Measurements from ENCODE around the gene FNDC3B.

- no peak for TF ChIP-seq POLR2A (IDR thresholded peaks at IDR 0.05; ENCODE audit: extremely low read depth, insufficient read length)
- TF ChIP-seq, protein P1, sequence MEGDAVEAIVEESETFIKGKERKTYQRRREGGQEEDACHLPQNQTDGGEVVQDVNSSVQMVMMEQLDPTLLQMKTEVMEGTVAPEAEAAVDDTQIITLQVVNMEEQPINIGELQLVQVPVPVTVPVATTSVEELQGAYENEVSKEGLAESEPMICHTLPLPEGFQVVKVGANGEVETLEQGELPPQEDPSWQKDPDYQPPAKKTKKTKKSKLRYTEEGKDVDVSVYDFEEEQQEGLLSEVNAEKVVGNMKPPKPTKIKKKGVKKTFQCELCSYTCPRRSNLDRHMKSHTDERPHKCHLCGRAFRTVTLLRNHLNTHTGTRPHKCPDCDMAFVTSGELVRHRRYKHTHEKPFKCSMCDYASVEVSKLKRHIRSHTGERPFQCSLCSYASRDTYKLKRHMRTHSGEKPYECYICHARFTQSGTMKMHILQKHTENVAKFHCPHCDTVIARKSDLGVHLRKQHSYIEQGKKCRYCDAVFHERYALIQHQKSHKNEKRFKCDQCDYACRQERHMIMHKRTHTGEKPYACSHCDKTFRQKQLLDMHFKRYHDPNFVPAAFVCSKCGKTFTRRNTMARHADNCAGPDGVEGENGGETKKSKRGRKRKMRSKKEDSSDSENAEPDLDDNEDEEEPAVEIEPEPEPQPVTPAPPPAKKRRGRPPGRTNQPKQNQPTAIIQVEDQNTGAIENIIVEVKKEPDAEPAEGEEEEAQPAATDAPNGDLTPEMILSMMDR (IDR thresholded peaks at IDR 0.05; ENCODE audit: low read depth, low read length) = no peak
Observed at GRCh38 chr3:172189987-172190603, 150.7 kb downstream of the FNDC3B start.
